Middle frontal gyrus (tissue), 1 donor: Measurements from ENCODE around the gene FMN1.

Source experiments
- DNase-seq: peaks from one replicate; pipeline ENCODE4 v3.0.0-alpha.2; 2015; ENCODE audit warnings: low spot score; ENCODE audit errors: extremely low spot score

The FMN1 gene

DNA sequence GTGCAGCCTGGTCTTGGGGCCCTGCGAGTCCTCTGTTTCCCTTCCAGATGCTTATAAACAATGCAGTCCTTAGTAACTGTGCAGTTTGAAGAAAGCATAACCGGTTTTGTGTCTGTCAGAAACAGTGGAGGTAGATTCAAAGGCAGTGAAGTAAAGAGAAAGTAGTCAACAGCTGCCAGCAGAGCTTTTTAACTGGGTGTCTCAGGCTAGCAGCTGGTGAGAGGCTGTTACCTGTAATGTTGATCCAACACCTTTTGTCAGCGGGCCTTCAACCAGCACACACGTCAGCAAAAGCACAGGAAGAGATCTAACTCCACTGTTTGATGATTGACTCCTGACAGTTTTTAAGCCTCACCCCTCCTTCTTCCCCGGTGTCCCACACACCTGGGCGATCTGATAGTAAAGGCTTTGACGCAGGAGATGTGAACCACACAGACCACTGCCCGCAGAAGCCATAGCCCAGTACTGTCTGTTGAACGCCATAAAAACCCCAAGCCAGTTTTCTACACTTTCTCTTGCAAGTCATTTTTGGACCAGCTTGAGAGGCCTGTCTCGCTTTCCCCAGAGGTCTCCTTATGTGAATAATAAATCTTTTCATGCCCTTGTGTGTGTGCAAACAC lies 178.0 kb downstream of the FMN1 start:
- no peak for DNase-seq

DNA sequence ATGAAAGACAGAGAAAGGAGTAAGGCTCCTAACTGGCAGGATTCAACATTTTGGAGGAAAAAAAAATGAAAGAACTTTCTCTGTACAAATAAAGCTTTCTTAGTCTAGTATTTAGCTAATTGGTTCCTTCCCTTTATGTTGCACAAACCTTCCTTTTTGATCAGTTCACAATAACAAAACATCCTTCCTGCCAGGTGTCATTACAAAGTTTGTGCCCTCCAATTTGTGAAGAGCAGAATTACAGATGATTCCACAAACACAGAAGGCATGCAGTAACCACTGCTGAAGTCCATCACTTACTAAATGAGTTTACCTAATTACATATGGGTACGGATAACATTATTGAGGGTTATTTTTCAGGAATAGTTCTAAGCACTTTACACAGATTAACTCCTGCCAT lies 179.9 kb downstream of the FMN1 start:
- no peak for DNase-seq

DNA sequence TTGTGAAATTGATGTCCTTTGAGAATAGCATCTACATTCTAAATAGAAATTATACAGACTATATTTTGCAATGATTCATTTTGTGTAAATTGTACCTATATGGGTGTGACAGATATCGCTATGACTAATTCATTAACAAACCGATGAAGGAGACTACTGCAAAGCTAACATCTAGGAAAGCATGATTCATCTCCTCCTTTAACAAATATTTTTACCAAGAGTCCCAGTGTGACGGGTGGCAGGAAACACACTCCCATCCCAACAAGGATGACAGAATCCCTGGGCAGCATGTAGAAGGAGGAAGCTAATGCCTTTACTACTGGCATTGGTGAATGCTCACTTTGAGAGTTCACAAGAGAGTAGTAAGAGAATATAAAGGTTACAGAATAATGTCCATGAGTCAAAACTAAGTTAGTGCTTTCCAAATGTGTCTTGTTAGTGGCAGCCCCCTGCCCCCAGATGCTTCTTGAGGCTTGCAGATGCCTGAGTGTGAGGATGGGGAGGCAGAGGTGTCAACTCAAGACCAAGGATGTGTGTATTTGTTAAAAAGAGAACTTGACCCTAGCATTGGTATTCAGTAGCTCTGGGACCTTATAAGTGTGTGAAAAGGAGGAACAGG lies 180.6 kb downstream of the FMN1 start:
- no peak for DNase-seq

DNA sequence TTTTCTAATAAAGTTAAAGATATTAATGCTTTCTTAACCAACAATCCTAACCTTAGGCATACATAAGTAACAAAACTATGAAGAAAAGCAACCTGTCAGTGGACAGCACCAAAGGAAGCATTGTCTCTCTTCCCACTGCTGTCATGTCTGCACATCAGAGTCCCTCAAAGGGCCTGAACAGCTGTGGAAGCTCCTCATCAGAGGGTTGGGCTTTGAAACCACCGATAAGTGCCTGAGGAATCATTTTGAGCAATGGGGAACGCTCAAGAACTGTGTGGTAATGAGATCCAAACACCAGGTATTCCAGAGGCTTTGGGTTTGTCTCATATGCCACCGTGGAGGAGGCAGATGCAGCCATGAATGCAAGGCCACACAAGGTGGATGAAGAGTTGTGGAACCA lies 182.5 kb downstream of the FMN1 start:
- DNase-seq: no peak

DNA sequence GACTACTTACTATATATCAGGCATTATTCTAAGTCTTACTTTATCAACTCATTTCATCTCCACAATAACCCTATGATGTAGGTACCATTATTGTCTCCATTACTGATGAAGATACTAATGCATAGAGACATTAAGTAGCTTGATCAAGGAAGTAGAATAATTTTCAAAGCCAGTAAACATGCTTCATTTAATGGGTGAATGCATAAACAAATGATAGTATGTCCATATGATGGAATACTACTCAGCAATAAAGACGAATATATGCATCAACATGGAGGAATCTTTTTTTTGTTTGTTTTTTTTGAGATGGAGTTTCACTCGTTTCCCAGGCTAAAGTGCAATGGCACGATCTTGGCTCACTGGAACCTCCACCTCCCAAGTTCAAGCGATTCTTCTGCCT lies 184.9 kb downstream of the FMN1 start:
- DNase-seq: no peak

DNA sequence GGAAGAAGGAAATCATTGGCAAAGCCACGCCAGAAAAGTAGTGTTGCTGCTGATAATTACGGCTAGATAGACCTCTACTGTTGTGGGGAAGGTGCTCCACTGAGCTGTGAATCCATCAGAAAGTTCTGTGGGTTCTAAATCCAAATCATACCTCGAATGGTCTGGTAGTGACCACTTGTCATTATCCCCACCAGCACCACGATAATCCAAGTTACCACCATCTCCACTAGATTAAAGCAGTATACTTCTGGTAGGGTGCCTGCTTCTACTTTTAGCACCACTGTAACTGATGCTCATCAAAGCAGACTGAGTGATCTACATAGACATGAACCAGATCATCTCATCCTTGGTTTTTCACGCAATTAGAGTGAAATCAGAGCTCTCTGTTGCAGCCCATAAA lies 185.5 kb downstream of the FMN1 start:
- DNase-seq: no peak

DNA sequence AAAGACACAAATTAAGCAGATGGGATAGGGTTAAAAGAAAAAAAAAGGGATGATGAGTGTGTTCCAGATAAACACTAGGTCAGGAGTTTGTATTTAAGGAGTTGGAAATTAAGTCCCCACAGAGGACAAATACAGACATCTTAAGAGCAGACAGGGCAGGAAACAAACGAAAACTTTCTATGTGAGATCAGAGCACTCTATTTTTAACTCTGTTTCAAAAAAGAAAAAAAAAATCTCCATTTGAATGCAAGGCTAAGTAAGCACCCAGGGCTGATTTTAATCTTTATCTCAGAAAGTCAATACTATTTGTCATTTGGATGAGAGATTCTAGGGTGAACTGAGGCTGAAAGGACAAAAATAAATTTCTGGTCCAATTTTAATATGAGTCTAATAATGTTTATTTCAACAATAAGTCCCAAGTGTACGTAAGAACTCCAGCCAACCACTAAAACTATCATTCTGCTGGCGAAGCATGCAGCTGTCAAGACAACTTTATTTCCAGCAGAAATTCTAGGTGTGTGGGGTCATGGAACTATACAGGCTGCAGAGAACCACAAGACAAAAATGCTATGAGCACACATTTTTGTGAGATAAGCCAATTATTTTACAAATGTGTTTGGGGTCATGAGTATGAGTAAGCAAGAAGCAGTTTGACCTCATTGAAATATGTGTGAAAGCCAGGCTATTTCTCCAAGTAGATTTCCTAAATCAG lies 186.1 kb downstream of the FMN1 start:
- no peak for DNase-seq

DNA sequence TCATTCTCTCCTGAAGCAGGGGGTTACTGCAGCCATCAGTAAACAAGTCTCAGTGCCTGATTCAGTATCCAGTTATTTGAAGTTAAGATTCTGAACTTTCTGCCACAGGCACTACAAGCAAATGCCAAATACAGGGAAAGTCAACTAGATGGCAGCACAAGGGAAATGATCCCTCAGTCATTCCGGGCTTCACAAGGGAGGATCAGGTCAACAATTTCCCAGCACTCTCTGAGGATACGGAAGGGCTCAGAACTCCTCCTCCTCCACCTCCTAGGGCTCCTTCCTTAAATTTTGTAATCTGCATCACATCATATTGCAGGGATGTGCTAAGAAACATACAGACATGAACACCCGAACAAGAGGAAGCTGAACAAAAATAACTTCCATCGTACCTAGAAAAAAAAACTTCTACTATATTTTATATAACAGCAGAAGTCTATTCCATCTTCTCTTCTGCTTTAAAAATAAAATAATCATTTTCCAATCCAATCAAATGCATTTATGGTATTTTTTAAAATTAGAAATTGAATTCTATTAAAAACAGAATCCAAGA lies 187.1 kb downstream of the FMN1 start:
- no peak for DNase-seq

DNA sequence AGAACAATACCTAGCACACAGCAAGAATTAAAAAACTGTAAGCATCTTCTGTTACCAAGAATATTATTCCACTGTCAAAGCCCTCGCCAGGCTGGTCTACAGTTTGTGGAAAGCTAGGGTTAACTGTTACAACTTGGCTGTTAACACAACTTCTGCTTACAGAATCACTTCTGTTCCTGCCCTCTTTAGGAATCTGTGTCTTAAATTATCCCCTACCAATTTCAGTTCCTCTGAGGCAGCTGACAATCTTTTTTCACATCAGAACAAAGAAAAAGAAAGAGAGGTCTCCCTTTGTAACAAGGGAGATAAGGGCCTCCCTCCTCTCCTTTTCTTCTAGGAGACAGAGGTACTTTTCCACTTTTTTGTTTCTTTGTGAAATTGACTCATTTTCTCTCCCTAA lies 188.9 kb downstream of the FMN1 start:
- no peak for DNase-seq

DNA sequence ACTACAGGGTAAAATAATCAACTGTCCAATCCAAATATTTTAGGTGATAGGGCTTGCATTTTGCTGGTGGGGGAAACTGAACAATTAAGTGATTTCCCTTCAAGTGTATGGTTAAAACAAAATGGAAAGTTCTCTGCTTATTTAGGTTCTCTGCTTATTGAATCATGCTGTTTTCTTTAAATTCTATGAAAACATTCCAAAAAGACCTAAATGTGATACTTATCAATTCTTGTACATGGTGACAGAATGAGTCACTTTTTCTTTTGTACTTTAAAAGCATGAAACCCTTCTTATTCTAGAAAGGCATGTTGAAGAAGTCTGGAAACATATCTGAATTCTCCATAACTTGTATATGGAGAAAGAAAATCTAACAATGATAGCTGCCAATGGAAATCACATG lies 192.6 kb downstream of the FMN1 start:
- no peak for DNase-seq

DNA sequence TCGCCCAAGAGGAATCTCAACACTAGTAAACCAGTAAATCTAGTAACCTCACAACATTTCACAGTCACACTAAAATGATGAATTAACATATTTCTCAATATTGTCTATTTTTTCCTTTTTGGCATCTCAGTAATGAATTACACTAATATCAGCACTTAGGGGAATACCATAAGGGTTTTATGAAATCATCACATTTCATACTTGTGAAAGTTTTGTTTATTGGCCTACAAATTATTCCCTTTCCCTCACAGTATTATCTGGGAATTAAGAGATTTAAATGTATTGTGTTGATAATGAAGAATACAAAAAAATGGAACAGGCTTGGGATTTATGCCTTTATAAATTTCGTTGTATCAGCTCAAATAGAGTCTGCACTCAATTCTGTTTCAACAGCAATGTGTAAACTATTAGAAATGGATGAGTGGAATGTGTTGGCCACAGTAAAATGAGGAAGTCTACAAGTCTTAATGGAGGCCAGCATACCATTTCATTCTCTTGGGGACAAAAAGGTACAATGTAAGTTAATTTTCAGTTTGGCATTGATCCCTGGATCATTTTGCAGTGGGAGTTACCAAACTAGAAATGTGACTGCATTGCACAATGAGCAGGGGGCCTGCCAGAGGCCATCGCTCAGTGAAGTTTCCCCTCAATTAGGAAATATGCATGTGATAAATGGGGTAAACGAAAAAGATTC lies 195.4 kb downstream of the FMN1 start:
- DNase-seq: no peak

DNA sequence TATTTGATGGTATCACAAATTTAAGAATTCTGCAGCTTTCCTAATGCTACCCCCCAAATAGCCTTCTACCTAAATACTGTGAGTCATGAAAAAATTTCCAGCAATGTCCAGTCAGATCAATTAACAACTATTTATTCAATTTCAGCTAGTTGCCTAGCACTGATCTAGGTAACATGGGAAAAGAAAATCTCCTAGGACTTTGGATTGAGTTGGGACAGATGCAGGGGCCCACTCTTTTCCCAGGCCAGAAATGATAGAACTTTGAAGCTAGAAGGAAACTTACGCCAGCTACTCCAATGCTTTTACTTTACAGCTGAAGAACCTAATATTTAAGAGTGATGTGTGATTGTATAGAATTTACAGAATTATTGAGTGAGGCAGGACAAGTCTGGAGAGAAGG lies 196.3 kb downstream of the FMN1 start:
- DNase-seq: no peak

DNA sequence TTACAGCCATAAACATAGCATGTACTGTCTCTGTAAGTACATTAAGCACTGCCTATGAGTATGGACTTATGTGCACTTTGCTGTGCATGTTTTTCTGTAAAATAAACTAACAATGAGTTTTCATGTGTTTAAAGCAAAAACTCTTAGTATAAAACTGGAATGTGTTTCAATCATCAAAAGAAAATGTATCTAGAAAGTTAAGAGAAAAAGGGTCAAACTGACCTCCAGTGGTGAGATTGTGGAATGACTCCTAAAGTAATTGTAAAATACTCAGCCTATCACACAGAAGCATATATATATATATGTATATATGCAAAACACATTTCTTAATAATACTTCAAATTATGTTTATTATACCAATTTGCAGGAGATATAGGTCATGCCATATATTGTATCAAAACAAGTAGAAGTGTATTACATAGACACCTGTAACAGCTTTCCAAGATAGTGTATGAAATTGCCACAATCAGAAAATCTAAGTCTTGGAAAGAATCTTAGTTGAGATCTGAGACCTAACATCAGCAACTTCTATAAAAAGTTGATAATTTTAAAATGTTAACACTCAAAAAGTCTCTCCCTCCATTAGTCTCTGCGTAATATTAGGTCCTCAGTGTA lies 199.6 kb downstream of the FMN1 start:
- no peak for DNase-seq

DNA sequence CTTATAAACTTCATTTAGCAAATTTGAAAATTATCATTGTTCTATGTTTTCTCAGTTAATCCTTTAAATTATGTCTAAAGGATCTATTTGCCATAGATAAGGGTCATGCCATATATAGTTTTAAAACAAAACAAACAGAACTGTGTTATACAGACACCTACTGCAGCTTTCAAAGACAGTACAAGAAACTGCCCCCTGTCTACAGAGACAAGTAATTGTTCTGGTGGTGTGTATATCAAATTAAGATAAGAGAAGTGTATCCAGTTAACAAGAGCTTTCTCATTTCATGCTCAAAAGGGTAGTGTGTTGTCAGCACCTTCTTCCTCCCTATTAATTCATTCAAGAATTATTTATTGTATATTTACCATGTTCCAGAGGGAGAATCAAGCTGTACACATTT lies 201.2 kb downstream of the FMN1 start:
- no peak for DNase-seq

DNA sequence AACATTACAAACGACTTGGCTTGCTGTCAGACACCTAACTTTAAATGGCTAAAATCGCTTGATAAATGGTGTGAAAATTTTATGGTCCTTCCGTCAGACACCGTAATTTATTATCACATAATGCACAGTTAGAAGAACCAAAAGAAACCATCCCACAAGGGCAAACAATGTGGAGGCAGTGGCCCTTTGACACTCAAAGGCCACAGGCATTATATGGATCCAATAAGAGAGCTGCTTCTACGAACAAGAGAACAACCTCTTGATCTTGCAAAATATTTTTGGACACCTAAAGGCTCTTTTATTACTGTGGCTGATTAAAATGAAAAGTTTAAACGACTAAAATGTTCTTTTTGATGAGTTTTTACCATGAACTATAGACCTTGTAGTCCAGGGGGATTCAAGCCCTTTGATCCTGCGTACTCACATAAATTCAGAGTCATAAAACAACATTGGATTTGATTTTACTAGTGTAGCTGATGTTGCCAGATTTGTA lies 202.8 kb downstream of the FMN1 start:
- no peak for DNase-seq

DNA sequence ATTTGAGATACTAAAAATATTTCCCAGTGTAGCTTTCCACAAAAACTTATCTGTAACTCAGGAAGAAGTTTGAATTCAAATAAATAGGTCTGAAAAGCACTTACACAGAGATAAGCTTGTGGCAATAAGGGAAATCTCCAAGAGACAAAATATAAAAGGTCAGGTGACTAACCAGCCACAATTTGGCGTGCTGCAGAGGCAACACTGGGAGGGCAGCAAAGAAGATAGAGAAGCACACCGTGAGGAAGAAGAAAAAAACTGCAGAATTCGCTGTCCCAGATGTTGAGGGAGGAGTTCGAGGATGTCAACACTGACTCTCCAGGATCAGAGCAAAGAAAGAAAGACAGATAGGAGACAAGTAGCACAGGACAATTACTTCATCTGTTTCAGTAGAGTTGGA lies 204.4 kb downstream of the FMN1 start:
- DNase-seq: no peak

DNA sequence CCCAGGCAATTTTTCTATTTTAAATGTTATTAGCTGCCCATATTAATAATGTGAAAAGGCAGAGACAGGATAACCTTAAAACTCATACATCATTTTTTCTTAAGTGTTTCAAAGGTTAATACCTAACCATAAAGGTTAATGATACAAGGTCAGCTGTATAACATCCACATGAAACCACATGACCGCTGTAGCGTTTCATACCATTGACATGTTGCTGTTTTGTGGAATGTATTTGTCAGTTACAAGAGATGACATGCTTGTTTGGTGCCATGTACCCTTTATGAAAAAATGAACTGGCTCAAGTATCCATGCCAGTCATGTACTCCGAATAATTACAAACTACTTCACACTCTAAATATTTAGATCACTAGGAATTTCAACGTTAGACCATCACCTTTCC lies 207.4 kb downstream of the FMN1 start:
- DNase-seq: no peak

DNA sequence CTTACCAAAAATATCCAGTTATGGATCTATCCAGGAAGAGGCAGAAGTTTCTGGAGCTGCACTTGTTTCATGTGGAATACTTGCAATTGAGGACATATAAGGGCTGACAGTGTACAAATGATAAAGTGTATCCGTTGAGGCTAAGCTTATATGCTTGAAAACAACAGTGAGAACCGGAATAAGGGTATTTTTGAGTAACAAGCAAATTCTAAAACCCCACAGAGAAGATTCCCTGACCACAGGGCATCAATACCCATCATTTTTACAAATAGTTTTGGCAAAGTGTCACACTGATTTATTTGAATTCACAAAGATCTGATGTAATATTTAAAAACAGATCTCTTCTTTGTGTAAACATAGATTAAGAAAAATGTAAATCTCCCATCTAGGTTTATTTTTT lies 208.4 kb downstream of the FMN1 start:
- no peak for DNase-seq

DNA sequence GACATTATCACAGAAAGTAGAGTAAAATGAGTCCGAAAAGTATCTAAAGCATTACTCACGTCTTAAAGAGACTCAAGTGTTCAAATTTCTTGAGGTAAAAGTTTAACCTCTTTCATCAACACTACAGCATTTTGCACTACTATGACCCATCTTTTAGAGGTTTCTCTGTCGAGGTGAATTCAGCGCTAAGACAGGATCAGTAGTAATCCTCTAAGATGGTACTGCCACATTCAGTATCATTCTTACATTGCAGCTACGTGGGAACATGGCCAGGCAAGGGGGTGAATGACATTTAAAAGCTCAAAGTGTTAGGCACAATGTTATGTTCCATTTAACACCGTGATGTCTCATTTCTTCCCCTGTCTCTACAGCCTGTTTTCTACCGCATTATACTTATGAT lies 210.8 kb downstream of the FMN1 start:
- no peak for DNase-seq

DNA sequence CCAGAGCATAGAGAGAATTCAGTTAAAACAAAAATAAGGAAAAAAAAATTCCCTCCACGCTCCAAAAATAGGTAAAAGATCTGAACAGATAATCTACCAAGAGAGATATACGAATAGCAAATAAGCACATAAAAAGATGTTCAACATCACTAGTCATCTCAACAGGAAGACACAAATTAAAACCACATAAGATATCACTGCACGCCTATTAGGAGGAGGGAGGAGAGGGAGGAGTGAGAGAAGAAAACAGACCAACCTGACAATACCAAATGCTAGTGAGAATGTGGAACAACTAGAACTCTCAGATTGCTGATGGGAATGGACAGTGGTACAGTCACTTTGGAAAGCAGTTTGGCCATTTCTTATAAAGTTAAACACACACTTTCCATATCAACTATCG lies 212.5 kb downstream of the FMN1 start:
- DNase-seq: no peak

DNA sequence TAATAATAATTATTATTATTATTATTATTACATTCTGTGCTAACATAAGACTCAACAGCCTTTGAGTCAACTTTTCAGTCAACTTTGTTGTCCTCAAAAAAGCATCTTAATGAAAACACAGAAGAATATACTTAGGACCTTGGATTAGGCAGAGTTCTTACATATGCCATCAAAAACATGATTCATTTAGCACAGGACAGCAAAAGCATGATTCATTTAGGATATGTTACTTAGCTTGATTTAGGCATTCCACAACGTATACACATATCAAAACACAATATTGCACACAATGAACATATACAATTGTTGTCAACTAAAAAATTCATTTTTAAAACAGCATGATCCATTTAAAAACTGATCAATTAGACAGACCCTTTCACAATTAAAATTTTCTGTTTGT lies 213.0 kb downstream of the FMN1 start:
- no peak for DNase-seq

DNA sequence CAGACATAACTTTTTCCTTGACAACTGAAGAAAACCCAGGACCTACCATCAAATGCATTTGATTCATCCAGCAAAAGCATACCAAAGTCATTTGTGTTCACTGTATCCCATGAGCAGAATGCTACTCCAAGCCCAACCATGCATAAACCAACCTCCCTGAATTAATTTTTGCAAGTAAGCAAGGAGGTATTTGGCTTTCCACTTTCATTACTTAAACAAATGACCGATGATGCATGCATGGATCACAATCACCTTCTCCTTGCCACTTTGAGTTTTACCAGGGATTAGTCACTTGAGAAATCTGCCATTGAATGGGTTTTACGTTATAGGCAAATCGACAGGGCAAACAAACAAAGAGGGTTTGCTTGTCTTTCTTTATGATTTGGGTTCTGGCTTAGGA lies 214.8 kb downstream of the FMN1 start:
- no peak for DNase-seq
